ENCODE measurements around the gene NBEA.
"Not testable (repeated sequence)": the region's sequence is repeated elsewhere in the genome, so short reads cannot be mapped to it uniquely, and the experiment has no call there.

Gene NBEA, protein sequence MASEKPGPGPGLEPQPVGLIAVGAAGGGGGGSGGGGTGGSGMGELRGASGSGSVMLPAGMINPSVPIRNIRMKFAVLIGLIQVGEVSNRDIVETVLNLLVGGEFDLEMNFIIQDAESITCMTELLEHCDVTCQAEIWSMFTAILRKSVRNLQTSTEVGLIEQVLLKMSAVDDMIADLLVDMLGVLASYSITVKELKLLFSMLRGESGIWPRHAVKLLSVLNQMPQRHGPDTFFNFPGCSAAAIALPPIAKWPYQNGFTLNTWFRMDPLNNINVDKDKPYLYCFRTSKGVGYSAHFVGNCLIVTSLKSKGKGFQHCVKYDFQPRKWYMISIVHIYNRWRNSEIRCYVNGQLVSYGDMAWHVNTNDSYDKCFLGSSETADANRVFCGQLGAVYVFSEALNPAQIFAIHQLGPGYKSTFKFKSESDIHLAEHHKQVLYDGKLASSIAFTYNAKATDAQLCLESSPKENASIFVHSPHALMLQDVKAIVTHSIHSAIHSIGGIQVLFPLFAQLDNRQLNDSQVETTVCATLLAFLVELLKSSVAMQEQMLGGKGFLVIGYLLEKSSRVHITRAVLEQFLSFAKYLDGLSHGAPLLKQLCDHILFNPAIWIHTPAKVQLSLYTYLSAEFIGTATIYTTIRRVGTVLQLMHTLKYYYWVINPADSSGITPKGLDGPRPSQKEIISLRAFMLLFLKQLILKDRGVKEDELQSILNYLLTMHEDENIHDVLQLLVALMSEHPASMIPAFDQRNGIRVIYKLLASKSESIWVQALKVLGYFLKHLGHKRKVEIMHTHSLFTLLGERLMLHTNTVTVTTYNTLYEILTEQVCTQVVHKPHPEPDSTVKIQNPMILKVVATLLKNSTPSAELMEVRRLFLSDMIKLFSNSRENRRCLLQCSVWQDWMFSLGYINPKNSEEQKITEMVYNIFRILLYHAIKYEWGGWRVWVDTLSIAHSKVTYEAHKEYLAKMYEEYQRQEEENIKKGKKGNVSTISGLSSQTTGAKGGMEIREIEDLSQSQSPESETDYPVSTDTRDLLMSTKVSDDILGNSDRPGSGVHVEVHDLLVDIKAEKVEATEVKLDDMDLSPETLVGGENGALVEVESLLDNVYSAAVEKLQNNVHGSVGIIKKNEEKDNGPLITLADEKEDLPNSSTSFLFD (N-terminal part only)

DNA sequence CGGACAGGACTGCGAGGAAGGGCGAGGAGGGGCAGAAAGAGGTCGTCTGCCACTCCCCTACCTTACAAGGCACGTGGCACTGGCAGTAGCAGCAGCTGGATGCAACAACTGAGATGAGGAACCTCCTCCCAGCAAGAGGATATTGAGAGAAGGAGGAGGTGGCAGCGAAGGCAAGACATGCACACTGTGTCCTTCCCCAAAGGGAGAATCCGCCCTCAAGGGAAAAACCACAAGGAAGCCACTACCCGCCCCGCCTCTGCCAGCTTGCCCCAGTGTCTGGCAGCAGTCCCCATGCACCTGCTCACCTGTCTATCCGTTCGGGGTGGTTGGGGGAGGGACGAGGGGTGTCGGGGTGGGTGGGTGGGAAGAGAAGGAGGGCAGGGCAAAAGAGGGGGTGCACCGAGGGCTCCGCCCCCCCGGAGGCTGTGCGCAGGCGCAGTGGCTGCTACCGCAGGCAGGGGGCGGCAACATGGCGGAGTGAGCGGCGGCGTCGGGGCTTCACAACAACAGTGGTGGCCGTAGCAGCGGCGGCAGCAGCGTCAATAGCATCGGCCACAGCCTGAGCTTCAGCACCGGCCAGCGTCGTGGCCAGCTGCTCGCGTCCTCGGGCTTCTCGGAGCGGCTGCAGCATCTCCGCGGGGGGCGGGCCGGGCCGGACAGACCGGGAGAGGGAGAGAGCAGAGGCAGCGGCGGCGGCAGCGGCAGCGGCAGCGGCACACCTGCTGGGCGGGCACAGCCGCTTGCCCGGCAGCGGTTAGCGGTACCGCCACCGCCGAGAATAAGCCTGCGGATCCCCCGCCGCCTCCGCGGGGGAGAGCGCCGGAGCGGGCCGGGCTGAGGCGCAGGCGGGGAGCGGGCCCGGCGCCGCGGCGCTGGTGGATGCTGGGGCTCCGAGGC is at the start of gene NBEA:
Gene NBEA, plus strand, starts transcription at position 436 of the 897 bp plus-strand sequence. CDS start 551 bp downstream, outside the sequence.
- DNase-seq (ENCODE audit: low spot score), result peak; percentile 86

DNA sequence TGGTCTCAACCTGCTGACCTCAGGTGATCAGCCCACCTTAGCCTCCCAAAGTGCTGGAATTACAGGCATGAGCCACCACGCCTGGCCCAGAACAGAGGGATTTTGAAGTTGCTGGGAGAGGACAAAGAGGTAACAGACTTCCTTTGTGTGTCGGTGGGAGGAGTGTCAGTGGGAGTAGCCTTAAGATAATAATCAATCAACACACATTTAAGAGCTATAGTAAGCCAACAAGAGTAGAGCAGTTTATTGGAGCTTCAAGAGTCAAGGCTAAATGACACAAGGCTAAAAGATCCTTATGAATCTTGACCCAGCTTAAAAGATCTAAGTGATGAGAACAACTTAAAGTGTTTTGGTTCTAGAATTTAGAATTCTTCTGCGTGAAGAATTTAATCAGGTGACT is 47.3 kb upstream of the NBEA start:
- no peak for DNase-seq (ENCODE audit: low spot score)

DNA sequence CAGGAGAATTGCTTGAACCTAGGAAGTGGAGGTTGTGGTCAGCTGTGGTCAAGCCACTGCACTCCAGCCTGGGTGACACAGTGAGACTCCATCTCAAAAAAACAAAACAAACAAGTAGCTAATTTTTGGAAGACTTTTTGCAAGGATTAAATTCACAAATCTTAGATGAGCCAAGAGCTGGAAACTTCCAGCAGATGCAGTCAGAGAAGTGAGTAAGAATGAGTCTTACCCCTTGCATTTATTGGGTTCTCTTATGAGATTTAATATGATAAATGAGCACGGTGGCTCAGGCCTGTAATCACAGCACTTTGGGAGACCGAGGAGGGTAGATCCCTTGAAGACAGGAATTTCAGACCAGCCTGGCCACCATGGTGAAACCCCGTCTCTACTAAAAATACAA is 44.9 kb upstream of the NBEA start:
- no peak for DNase-seq (ENCODE audit: low spot score)

DNA sequence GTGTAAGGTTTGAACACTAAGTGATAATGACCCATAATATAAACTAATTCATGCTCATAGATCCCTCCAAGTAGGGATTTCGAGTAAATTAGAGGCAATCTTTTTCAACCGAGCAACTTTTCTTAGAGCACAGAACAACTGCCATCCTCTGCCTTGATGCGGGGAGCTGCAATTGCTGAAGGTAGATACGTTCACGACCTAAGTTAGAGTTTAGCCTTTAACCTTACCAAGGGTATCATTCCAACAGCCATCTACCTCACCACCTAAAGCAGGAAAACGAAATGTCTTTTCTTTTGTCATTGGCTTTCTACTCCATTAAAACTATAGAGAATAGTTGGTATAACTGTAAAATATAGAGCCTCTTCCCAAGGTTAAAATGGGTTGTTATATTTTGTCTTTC is 42.2 kb upstream of the NBEA start:
- peak; percentile 21 for DNase-seq (ENCODE audit: low spot score)

DNA sequence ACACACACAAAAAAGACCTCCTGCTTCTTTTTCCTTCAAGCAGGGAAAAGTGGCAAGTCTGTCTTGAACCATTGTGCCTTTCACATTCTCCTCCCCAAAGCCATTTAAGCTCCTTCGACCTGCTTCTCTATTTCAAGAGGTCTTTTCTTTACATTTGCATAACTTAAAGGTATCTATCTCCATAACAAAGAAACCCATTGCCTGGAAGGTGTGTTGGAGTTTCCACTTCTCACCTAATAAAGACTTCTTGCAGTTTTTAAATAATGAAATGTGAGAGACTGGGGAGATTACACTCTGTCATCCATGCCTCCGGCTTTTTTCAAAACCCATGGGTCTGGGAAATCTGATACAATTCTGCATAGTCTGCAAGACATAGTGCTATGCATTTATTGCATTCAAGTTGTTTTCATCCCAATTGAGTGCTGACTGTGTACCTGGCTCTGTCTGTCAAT is 41.8 kb upstream of the NBEA start:
- DNase-seq (ENCODE audit: low spot score), result peak; percentile 62

DNA sequence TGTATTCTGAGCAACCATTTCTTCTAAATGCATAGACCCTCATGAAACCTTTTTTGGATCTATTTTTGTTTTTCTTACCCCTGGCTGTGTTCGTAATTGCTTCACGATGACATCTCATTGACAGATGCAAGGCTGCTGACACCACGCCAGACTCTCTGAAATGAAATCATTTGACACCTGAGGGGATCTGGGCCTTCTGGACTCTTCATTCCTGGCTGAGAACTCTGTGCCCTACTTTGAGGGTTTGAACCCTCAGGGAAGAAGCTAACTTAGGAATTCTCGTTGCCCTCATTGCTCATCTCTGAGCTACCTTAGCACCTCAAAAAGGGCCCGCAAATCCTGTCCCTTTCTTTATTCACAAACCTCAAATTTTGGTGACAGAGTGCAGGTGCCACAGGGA is 40.5 kb upstream of the NBEA start:
- DNase-seq (ENCODE audit: low spot score), result no peak

DNA sequence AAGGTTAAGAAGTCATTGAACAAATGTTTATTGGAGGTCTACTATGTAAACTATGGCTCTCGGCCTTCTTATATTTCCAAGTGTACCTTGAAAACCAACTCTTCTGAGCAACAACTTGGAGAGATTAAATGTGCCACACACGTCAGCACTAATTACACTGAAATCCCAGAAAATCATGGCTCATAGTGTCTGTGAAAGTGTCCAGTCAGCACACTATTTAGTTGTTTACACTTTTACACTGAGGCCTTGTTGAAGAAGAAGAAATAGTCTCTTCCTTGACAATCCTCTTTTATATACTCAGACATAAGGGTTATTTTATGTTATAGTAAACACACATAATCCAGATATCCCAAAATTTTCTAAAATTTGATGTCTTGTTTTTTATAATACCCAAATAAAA is 30.9 kb upstream of the NBEA start:
- DNase-seq (ENCODE audit: low spot score), result no peak

DNA sequence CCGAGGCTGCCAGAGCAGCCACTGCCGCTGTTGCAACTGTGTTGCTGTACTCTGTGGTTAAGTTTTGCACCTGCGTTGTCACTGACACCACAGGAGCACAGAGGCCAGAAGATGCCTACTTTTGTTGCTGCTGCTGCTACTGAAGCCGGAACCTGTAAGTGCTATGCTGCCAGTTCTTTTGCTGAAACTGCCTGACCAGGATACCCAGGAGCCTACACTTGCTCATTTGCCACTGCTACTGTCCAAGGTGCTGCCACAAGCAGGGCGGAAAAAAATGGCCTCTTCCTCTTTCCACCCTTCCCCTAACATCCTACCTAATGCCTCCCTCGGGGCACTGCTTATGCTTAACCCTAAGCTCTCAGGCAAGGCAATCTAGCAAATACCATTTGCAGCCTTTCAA is 29.0 kb upstream of the NBEA start:
- DNase-seq (ENCODE audit: low spot score), result peak; percentile 68

DNA sequence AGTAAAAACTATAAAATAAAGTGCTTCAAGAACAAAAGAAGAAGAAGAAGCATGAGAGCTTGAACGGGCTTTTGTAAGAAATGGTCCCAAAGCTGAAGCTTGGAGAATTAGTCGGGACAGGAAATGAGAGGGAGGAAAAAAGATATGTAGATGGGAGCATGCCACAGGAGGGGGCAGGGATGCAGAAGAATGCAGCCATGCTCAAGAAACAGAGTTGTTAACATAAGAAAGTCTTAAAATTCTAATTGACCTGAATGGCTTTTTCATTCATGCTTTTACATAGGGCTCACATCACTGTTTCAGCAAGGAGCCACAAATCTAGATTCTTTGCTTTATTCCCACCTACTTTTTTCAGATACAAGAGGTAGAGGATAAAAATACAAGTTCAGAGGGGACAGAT is 27.7 kb upstream of the NBEA start:
- DNase-seq (ENCODE audit: low spot score), result peak; percentile 56

DNA sequence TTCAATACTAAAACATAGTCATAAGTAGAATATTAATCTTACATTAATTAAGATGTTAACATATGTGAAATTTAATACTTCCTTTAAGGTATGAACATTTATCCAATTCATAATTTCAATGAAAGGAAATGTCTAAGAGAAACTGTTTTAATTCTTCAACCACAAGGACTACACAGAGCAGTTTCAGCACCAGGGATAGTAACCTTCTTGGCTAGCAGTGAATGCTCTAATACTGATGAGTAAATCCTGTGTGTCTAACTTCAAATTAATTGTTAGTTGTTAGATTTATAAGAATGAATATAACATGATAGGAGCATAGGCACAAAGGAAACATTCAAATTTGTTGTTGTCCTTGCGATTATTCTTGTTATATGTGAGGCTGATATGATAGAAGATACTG is 15.6 kb upstream of the NBEA start:
- peak; percentile 15 for DNase-seq (ENCODE audit: low spot score)

DNA sequence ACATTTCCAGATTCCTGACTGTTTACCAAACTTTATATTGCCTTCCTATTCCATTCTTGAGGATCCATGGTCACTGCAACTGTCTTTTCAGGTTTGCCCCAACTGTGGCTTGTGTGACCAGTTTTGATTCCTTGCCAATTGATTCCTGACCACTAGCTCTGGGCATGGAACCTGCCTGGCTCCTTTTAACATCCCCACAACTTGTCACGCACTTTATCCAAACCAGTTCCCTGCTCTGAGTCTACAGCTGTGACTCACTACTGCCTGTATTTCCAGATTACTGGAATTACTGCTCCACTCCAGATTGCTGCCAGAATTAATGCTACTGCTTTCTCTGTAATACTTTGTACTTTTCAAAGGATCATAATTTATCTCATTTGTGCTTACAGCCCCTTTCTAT is 13.4 kb upstream of the NBEA start:
- not testable (repeated sequence) for DNase-seq (ENCODE audit: low spot score)

DNA sequence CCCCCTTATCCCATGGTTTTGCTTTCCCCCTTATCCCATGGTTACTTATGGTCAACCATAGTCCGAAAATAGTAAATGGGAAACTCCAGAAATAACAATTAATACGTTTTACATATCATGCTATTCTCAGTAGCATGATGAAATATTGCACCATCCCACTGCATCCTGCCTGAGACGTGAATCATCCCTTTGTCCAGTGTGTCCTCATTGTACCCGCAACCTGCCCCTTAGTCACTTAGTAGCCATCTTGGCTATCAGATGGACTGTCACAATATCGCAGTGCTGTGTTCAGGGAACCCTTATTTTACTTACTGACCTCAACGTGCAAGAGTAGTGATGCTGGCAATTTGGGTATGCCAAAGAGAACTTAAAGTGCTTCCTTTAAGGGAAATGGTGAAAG is 10.5 kb upstream of the NBEA start:
- no peak for DNase-seq (ENCODE audit: low spot score)

DNA sequence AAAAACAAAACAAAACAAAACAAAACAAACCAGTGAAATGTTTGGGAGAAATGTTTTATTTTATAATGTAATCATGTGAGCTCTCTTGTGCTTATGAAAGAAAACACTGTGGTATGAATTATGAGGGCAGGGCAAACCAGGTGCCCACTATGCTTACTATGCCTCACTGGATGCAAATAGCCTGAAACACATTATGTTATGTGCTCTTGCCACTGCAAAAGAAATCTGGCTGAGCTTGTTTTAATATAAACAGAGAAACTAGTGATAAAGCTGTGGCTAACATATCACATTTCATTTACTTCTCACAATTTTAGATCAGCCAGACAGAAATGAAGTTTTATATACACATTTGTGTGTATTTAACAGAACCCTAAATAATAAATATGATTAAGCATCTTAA is 8.7 kb upstream of the NBEA start:
- DNase-seq (ENCODE audit: low spot score), result no peak

DNA sequence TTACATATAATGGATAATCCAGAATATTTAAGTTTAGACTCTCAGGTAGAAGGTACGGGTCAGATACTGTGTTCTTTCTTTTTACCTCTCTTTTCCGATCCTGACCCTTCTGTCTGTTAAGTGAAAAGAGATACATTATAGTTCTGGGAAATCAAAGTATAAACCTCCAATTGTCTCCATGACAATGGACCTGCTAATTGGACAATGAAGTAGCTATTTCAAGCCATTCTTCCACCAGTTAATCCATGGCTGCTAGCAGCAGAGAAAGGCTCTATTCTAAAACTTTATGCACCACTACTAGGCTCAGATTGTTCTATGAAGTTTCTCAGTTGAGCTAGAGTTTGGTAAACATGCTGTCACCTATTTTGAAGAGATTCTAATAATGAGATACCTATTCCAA is 8.3 kb upstream of the NBEA start:
- no peak for DNase-seq (ENCODE audit: low spot score)

DNA sequence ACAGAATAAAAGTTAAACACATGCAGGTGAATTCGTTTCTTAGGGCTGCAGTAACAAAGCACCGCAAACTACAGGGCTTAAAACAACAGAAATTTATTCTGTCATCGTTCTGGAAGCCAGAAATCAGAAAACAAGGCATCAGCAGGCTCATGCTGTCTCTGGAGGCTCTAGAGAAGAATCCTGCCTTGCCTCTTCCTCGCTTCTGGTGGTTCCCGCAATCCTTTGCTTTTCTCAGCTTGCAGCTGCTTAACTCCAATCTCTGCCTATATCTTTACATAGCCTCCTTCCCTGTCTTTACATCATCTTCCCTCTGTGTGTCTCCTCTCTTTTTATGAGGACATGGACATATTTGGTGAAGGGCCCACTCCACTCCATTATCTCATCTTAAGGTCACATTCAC is 6.2 kb upstream of the NBEA start:
- no peak for DNase-seq (ENCODE audit: low spot score)

DNA sequence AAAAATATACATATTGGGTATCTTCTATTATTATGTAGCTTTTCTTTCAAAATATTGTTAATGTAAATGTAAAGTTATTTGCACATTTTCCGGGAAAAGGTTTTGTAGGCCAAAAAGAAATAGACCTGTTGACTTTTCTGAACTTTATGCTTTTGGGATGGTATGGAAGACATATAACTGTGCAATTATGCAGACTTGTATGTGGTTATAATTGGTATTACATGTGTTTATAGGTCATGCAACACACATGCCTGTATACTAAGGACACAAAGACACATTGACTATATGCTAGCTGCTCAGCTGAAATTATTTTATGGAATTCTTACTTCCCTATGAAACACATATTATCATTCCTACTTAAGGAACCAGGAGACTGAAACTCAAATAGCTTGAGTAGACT is 2.3 kb upstream of the NBEA start:
- DNase-seq (ENCODE audit: low spot score), result no peak

DNA sequence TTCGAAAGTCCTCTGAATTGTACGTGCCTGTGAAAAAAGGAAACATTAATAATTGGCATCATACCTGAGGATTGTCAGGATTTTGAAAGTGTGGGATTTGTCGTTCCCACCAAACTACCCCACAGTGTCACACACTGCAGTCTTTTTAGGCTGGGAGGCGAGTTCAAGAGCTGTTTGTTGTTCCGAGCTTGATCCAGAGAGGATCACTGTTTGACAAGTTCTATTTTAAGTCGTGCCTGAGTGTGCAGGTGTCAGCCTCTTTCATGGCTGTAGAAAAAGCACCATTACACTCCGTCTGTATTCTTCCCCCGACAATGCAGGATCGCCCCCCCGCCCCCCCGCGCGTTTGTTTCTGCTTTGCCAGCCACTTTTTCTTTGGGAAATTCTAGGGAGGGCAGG is 635 bp upstream of the NBEA start:
- DNase-seq (ENCODE audit: low spot score), result no peak

DNA sequence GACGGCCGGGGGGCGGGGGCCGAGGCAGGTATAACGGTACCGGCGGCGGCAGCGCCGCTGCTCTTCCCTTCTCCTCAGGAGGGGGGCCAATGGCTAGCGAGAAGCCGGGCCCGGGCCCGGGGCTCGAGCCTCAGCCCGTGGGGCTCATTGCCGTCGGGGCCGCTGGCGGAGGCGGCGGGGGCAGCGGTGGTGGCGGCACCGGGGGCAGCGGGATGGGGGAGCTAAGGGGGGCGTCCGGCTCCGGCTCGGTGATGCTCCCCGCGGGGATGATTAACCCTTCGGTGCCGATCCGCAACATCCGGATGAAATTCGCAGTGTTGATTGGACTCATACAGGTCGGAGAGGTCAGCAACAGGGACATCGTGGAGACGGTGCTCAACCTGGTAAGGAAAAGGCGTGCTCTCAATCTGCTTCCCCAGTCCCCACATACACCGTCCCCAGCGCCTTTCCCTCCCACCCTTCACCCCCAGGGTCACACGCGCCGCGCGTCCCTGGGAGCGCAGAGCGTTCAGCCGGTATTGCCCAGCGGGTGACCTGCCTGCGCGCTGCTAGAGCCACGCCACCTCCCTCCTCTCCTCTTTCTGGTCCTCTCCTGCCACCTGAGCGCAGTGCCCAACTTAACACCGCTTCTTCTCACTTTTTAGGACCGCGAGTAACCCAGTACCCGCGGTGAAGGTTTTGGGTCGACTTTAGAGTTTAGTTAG is 814 bp downstream of the NBEA start:
- peak; percentile 41 for DNase-seq (ENCODE audit: low spot score)

DNA sequence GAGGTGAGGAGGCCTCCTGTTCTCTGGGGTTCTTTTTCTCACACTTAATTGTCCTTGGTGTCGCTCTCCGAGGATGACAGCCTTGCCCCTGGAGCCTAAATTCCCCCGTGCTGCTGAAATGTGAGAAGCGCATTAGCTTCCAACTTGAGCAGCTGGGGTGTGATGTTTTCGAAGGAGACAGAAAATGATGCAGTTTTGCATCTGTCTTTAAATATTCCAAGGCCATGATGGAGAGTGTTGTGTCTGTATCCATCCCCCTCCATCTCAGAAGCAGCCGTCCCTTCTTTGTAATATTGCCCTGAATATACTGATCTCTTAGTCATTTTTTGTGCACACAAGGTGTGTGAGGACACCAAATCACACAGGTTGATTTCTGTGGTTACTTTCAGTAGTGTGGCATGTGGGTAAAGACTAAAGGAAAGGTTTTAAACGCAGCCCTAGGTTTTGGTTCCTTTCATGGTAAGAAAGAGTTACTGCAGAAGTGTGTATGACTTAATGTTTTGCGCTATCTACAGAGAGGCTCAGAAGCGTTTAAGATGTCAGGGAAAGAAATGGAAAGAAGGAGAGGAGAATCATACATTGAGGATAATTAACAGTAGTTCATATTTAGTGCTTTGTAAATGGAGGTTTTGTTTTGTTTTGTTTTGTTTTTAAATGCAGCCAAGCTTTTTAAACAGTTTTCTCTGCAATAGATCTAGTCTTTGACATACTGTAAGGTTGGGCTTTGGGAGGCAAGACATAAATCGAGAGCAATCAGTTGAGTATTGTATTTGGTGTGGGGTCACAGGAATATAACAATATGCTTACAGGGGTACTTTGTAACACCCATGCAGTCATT is 1.6 kb downstream of the NBEA start:
- DNase-seq (ENCODE audit: low spot score), result no peak

DNA sequence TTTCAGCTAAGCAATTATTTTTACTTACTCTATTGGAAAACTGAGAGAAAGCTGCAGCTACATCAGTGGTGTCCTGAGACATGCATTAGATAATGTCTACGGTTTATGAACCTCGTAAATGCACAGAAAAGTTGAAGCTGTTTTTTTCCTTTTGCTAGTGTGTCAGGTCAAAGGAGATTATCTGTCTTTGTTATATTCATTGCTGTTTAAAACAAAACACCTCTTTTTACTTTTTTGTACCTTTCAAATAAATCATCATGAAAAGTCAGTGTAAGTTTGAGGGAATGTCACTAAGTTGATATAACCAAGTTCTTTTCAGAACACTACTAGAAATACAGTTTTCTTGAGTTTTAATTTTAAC is 2.2 kb downstream of the NBEA start:
- DNase-seq (ENCODE audit: low spot score), result no peak
